Stimulated activated CD4-positive, alpha-beta T cell treated with anti-CD3 and anti-CD28 coated beads, Interleukin-15, amount 100 ng/mL, for 24 hours (primary cell): ENCODE results near the gene PRRX2.
"Not testable (repeated sequence)": the region's sequence is repeated elsewhere in the genome, so short reads cannot be mapped to it uniquely, and the experiment has no call there.

ENCODE experiments used
- DNase-seq: peaks from one replicate; pipeline ENCODE4 v3.0.0-alpha.2; 2020

The PRRX2 gene

GRCh38 chr9:129665389-129665775 lies at the start of gene PRRX2:
TSS of gene PRRX2 (plus strand) at chr9:129665647. CDS start at chr9:129665868, 221 bp downstream.
- DNase-seq: peak; percentile 69

GRCh38 chr9:129617167-129617566 lies 48.3 kb upstream of the PRRX2 start:
- no peak for DNase-seq

GRCh38 chr9:129619787-129620668 lies 45.4 kb upstream of the PRRX2 start:
- DNase-seq: no peak

GRCh38 chr9:129620669-129621295 lies 44.7 kb upstream of the PRRX2 start, which contains the start of gene C9orf50:
TSS of gene C9orf50 (minus strand) at chr9:129621101. CDS start at chr9:129620574, 527 bp downstream.
- no peak for DNase-seq

- no peak for DNase-seq
Measured at GRCh38 chr9:129623331-129623730, 42.1 kb upstream of the PRRX2 start.

GRCh38 chr9:129624168-129624759 lies 41.2 kb upstream of the PRRX2 start:
- DNase-seq: peak; percentile 85

- peak; percentile 41 for DNase-seq
Measured at GRCh38 chr9:129624947-129625346, 40.5 kb upstream of the PRRX2 start.

GRCh38 chr9:129626079-129626624 lies 39.3 kb upstream of the PRRX2 start, which contains the start of gene NTMT1:
TSS of gene NTMT1 (plus strand) at chr9:129626163. CDS start at chr9:129632704, 6,541 bp downstream.
- peak; percentile 89 for DNase-seq

GRCh38 chr9:129626625-129627284 lies 38.7 kb upstream of the PRRX2 start:
- no peak for DNase-seq

- DNase-seq: no peak
Measured at GRCh38 chr9:129627556-129628440, 37.6 kb upstream of the PRRX2 start.

- DNase-seq: no peak
Measured at GRCh38 chr9:129628709-129629108, 36.7 kb upstream of the PRRX2 start.

- no peak for DNase-seq
Measured at GRCh38 chr9:129629251-129629820, 36.1 kb upstream of the PRRX2 start.

- no peak for DNase-seq
Measured at GRCh38 chr9:129630967-129631673, 34.3 kb upstream of the PRRX2 start.

GRCh38 chr9:129631674-129632129 lies 33.7 kb upstream of the PRRX2 start:
- DNase-seq: no peak

- DNase-seq: no peak
Measured at GRCh38 chr9:129632460-129632859, 33.0 kb upstream of the PRRX2 start.

GRCh38 chr9:129633207-129633606 lies 32.2 kb upstream of the PRRX2 start:
- DNase-seq: no peak

GRCh38 chr9:129633848-129634247 lies 31.6 kb upstream of the PRRX2 start:
- no peak for DNase-seq

- DNase-seq: no peak
Measured at GRCh38 chr9:129635099-129636065, 30.1 kb upstream of the PRRX2 start.

- not testable (repeated sequence) for DNase-seq
Measured at GRCh38 chr9:129636343-129636742, 29.1 kb upstream of the PRRX2 start.
